HG03342 (cell line): Measurements from ENCODE around the gene GAGE12E.
"Not testable (repeated sequence)": the region's sequence is repeated elsewhere in the genome, so short reads cannot be mapped to it uniquely, and the experiment has no call there.

Experiments used
- ATAC-seq: cut with Tn5 transposase; IDR thresholded peaks from one replicate; pipeline ENCODE4 v1.9.1; 2021; ENCODE audit warnings: mild to moderate bottlenecking, moderate library complexity; ENCODE audit not compliant: unreplicated experiment

Gene GAGE12E, protein sequence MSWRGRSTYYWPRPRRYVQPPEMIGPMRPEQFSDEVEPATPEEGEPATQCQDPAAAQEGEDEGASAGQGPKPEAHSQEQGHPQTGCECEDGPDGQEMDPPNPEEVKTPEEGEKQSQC

DNA sequence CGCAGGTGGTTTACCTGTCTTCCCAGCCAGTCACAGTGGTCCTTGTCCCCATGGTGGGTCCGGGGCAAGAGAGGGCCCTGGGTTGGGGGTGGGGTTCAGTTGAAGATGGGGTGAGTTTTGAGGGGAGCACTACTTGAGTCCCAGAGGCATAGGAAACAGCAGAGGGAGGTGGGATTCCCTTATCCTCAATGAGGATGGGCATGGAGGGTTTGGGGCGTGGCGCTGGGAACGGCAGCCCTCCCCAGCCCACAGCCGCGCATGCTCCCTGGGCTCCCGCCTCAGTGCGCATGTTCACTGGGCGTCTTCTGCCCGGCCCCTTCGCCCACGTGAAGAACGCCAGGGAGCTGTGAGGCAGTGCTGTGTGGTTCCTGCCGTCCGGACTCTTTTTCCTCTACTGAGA lies at the start of gene GAGE12E:
GAGE12E (plus strand) TSS at position 301 of the 400 bp plus-strand sequence. CDS start 1,155 bp downstream, outside the sequence.
- not testable (repeated sequence) for ATAC-seq

DNA sequence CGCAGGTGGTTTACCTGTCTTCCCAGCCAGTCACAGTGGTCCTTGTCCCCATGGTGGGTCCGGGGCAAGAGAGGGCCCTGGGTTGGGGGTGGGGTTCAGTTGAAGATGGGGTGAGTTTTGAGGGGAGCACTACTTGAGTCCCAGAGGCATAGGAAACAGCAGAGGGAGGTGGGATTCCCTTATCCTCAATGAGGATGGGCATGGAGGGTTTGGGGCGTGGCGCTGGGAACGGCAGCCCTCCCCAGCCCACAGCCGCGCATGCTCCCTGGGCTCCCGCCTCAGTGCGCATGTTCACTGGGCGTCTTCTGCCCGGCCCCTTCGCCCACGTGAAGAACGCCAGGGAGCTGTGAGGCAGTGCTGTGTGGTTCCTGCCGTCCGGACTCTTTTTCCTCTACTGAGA lies 19.2 kb upstream of the GAGE12E start, which contains the start of gene GAGE12C:
GAGE12C (plus strand) TSS at position 301 of the 400 bp plus-strand sequence. CDS start 1,155 bp downstream, outside the sequence.
- ATAC-seq, result not testable (repeated sequence)

DNA sequence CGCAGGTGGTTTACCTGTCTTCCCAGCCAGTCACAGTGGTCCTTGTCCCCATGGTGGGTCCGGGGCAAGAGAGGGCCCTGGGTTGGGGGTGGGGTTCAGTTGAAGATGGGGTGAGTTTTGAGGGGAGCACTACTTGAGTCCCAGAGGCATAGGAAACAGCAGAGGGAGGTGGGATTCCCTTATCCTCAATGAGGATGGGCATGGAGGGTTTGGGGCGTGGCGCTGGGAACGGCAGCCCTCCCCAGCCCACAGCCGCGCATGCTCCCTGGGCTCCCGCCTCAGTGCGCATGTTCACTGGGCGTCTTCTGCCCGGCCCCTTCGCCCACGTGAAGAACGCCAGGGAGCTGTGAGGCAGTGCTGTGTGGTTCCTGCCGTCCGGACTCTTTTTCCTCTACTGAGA lies 9.7 kb upstream of the GAGE12E start, which contains the start of gene GAGE12D:
GAGE12D (plus strand) TSS at position 301 of the 400 bp plus-strand sequence. CDS start 1,155 bp downstream, outside the sequence.
- not testable (repeated sequence) for ATAC-seq

DNA sequence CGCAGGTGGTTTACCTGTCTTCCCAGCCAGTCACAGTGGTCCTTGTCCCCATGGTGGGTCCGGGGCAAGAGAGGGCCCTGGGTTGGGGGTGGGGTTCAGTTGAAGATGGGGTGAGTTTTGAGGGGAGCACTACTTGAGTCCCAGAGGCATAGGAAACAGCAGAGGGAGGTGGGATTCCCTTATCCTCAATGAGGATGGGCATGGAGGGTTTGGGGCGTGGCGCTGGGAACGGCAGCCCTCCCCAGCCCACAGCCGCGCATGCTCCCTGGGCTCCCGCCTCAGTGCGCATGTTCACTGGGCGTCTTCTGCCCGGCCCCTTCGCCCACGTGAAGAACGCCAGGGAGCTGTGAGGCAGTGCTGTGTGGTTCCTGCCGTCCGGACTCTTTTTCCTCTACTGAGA lies 9.5 kb downstream of the GAGE12E start, which contains the start of gene GAGE12F:
GAGE12F (plus strand) TSS at position 301 of the 400 bp plus-strand sequence. CDS start 1,155 bp downstream, outside the sequence.
- ATAC-seq, result not testable (repeated sequence)

DNA sequence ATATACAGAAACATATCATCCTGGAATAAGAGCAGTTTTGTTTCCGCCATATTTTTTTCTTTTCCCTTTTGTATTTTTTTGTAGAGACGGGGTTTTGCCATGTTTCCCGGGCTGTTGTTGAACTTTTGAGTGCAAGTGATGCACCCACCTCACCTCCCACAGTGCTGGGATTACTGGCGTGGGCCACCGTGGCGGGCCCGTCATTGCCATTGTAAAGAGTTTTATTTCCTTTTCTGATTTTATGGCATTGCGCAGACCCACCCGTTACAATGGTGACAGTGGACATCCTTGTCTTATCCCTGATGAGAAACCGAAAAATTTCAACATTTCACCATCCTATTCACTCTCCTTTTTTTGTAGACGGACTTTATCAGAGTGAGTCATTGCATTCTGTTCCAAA lies 17.6 kb downstream of the GAGE12E start:
- ATAC-seq, result not testable (repeated sequence)

DNA sequence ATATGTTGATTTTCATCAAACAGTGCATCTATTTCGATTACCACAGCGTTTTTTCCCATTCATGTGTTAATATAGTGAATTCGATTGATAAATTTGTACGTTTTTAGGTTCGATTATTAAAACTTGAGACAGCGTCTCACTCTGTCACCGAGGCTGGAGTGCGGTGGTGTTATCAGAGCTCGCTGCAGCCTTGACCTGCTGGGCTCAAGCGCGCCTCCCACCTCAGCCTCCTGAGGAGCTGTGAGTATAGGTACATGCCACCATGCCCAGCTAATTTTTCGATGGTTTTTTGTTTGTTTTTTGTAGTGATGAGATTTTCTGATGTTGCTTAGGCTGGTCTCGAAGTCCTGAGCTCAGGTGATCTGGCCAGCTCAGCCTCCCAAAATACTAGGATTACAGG lies 18.1 kb downstream of the GAGE12E start:
- not testable (repeated sequence) for ATAC-seq

DNA sequence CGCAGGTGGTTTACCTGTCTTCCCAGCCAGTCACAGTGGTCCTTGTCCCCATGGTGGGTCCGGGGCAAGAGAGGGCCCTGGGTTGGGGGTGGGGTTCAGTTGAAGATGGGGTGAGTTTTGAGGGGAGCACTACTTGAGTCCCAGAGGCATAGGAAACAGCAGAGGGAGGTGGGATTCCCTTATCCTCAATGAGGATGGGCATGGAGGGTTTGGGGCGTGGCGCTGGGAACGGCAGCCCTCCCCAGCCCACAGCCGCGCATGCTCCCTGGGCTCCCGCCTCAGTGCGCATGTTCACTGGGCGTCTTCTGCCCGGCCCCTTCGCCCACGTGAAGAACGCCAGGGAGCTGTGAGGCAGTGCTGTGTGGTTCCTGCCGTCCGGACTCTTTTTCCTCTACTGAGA lies 19.0 kb downstream of the GAGE12E start, which contains the start of gene GAGE12G:
GAGE12G (plus strand) TSS at position 301 of the 400 bp plus-strand sequence. CDS start 1,155 bp downstream, outside the sequence.
- not testable (repeated sequence) for ATAC-seq

DNA sequence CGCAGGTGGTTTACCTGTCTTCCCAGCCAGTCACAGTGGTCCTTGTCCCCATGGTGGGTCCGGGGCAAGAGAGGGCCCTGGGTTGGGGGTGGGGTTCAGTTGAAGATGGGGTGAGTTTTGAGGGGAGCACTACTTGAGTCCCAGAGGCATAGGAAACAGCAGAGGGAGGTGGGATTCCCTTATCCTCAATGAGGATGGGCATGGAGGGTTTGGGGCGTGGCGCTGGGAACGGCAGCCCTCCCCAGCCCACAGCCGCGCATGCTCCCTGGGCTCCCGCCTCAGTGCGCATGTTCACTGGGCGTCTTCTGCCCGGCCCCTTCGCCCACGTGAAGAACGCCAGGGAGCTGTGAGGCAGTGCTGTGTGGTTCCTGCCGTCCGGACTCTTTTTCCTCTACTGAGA lies 28.6 kb downstream of the GAGE12E start, which contains the start of gene GAGE12H:
GAGE12H (plus strand) TSS at position 301 of the 400 bp plus-strand sequence. CDS start 1,155 bp downstream, outside the sequence.
- ATAC-seq, result not testable (repeated sequence)

DNA sequence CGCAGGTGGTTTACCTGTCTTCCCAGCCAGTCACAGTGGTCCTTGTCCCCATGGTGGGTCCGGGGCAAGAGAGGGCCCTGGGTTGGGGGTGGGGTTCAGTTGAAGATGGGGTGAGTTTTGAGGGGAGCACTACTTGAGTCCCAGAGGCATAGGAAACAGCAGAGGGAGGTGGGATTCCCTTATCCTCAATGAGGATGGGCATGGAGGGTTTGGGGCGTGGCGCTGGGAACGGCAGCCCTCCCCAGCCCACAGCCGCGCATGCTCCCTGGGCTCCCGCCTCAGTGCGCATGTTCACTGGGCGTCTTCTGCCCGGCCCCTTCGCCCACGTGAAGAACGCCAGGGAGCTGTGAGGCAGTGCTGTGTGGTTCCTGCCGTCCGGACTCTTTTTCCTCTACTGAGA lies 38.1 kb downstream of the GAGE12E start, which contains the start of gene GAGE2A:
GAGE2A (plus strand) TSS at position 301 of the 400 bp plus-strand sequence. CDS start 1,155 bp downstream, outside the sequence.
- ATAC-seq, result not testable (repeated sequence)

DNA sequence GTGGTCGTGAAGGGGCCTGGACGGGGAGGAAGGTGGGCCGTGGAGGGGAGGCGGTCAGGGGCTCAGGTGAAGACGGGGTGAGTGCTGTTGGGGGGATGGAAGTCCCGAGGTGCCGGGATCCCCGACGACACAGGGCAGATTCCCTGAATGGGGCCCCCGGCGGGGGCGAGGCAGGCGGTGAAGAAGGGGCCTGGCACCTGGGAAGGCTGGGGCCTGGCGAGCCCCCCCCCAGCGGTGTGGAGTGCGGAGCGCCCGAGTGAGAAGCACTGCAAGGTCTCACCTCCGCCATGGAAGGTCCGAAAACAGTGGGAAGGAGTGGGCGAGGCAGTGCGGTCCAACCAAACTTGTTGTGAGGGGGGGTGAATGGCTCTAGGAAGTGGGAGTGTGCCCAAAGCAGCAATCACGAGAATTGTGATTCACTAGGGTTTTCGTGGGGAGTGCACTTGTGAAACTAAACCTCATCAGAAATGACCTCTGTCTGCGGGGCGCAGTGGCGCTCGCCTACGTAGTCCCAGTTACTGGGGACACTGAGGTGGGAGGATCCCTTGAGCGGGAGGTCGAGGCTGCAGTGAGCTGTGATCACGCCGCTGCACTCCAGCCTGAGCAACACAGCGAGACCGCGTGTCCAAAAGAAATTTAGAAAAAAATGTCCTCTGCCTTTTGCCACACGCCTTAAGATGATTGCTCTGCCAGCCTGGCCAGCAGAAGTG lies 38.8 kb downstream of the GAGE12E start:
- not testable (repeated sequence) for ATAC-seq

DNA sequence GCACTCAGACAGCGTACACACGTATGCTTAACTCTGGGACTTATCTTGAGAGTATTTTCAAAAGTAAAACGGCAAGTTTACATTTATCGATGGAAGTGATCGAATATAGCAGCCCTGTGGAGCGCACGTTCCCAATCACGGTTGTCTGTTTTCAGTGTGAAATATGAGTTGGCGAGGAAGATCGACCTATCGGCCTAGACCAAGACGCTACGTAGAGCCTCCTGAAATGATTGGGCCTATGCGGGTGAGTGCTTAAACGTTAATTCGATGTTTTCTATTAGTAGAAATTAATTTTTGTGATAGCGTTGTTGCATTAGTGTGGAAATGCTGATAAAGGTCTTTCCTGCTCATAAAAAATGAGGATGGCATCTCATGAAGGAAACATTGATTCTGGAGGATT lies 39.4 kb downstream of the GAGE12E start:
- not testable (repeated sequence) for ATAC-seq

DNA sequence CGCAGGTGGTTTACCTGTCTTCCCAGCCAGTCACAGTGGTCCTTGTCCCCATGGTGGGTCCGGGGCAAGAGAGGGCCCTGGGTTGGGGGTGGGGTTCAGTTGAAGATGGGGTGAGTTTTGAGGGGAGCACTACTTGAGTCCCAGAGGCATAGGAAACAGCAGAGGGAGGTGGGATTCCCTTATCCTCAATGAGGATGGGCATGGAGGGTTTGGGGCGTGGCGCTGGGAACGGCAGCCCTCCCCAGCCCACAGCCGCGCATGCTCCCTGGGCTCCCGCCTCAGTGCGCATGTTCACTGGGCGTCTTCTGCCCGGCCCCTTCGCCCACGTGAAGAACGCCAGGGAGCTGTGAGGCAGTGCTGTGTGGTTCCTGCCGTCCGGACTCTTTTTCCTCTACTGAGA lies 47.6 kb downstream of the GAGE12E start, which contains the start of gene GAGE1:
GAGE1 (plus strand) TSS at position 301 of the 400 bp plus-strand sequence. CDS start 1,155 bp downstream, outside the sequence.
- not testable (repeated sequence) for ATAC-seq
